Thyroid gland (tissue), 4 donors: Measurements from ENCODE around the gene FOSL2.

Experiments used
- POLR2A ChIP-seq, 2 donors: fragments of 450-650 bp; IDR thresholded peaks; one replicate each; pipeline ENCODE4 v1.6.1; 2017; ENCODE audit warnings: antibody characterized with exemption in 2 of 2, mild to moderate bottlenecking in 2 of 2, moderate library complexity in 1 of 2
- TF ChIP-seq, protein P1 (sequence below), 6 experiments: fragments of 200-600 bp in 3 of 6; fragments of 450-650 bp in 3 of 6; sonication (generic) in 3 of 6; IDR thresholded peaks; one replicate each; pipeline ENCODE4 v1.5.1; 2016 to 2019; ENCODE audit warnings: antibody characterized with exemption in 6 of 6, mild to moderate bottlenecking in 2 of 6, inconsistent platforms in 1 of 6, moderate library complexity in 1 of 6

DNA sequence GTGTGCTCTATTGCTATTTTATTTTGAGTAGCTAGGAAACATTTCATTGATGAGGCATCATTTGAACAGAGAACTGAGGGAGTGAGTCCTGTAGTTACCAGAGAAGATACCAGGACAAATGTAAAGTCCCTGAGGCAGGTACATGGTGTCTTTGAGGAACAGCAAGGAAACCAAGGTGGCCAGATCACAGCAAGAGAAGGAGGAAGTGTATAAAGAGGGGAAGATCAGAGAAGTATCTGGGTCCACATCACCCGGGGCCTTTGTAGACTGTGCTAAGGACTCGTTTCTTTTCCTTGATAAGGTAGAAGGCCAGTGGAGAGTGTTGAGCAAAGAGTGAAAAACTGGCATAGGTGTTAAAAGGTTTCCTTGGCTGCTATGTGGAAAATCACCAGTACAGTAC is 68.4 kb downstream of the FOSL2 start:
- TF ChIP-seq, protein P1, sequence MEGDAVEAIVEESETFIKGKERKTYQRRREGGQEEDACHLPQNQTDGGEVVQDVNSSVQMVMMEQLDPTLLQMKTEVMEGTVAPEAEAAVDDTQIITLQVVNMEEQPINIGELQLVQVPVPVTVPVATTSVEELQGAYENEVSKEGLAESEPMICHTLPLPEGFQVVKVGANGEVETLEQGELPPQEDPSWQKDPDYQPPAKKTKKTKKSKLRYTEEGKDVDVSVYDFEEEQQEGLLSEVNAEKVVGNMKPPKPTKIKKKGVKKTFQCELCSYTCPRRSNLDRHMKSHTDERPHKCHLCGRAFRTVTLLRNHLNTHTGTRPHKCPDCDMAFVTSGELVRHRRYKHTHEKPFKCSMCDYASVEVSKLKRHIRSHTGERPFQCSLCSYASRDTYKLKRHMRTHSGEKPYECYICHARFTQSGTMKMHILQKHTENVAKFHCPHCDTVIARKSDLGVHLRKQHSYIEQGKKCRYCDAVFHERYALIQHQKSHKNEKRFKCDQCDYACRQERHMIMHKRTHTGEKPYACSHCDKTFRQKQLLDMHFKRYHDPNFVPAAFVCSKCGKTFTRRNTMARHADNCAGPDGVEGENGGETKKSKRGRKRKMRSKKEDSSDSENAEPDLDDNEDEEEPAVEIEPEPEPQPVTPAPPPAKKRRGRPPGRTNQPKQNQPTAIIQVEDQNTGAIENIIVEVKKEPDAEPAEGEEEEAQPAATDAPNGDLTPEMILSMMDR (IDR thresholded peaks at IDR 0.05) = no peak
- TF ChIP-seq POLR2A (IDR thresholded peaks at IDR 0.05) = no peak
